Prostate gland (tissue), 2 donors: ENCODE results near the gene THSD4.
"Not testable (repeated sequence)": the region's sequence is repeated elsewhere in the genome, so short reads cannot be mapped to it uniquely, and the experiment has no call there.

Experiments used
- POLR2A ChIP-seq: fragments of 450-650 bp; IDR thresholded peaks from one replicate; pipeline ENCODE4 v1.6.1; 2016; ENCODE audit warnings: antibody characterized with exemption, mild to moderate bottlenecking
- POLR2AphosphoS5 ChIP-seq: sonication (generic); formaldehyde crosslinking; IDR thresholded peaks from one replicate; pipeline ENCODE4 v1.6.1; 2017; ENCODE audit warnings: antibody characterized with exemption
- TF ChIP-seq, protein P1 (sequence below), 4 experiments: fragments of 200-600 bp in 2 of 4; fragments of 450-650 bp in 2 of 4; sonication (generic) in 2 of 4; IDR thresholded peaks; 1 replicate in 3 of 4; 2 replicates in 1 of 4; pipeline ENCODE4 v1.5.1; 2016 to 2019; ENCODE audit warnings: antibody characterized with exemption in 4 of 4, mild to moderate bottlenecking in 2 of 4, moderate library complexity in 2 of 4

DNA sequence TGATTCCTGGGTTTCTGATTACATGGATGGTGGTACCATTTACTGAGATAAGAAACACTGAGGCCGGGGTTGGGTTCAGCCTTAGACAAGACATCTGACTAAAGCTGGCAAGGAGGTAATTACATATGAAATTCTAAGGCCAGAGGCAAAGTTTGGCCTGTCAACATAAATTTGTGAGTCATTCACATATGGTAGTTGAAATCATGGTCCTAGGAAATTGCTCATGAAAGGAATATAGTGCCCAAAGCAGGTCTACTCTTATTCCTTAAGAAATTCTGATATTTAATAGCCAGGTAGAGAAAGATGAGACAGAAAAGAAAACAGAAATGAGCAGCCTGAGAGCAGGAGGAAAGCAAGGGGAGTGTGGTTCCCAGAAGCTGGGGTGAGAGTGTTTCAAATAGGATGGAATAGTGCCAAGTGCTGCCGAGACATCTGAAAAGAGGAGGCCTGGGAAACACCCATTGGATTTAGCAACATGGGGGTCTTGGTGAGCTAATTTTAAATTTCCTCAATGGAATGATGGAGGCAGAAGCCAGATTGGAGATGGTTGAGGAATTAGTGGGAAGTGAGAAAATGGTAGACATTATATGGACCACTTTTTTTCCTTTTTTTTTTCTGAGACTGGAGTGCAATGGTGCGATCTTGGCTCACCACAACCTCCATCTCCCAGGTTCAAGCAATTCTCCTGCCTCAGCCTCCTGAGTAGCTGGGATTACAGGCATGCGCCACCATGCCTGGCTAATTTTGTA, 610.1 kb downstream of the THSD4 start:
- TF ChIP-seq POLR2AphosphoS5, POLR2A: not testable (repeated sequence)
- TF ChIP-seq, protein P1, sequence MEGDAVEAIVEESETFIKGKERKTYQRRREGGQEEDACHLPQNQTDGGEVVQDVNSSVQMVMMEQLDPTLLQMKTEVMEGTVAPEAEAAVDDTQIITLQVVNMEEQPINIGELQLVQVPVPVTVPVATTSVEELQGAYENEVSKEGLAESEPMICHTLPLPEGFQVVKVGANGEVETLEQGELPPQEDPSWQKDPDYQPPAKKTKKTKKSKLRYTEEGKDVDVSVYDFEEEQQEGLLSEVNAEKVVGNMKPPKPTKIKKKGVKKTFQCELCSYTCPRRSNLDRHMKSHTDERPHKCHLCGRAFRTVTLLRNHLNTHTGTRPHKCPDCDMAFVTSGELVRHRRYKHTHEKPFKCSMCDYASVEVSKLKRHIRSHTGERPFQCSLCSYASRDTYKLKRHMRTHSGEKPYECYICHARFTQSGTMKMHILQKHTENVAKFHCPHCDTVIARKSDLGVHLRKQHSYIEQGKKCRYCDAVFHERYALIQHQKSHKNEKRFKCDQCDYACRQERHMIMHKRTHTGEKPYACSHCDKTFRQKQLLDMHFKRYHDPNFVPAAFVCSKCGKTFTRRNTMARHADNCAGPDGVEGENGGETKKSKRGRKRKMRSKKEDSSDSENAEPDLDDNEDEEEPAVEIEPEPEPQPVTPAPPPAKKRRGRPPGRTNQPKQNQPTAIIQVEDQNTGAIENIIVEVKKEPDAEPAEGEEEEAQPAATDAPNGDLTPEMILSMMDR (IDR thresholded peaks at IDR 0.05): not testable (repeated sequence)
